WTC11 (cell line): ENCODE measurements around the gene PNP. TPM values are rescaled to one million over a fixed set of nuclear protein-coding genes. Genes with fewer than 3 reads are reported as not detected.
A peak's percentile ranks its signal among the peaks of the same experiment; 100 is the strongest.

Experiments used
- E2F4 ChIP-seq: sonication (generic); formaldehyde crosslinking; IDR thresholded peaks from 2 replicates; pipeline ENCODE4 v1.8.1; 2022; ENCODE audit warnings: low read depth, mild to moderate bottlenecking, moderate library complexity, missing genetic modification reagents, borderline replicate concordance
- E2F5 ChIP-seq: sonication (generic); formaldehyde crosslinking; IDR thresholded peaks from 2 replicates; pipeline ENCODE4 v1.8.1; 2022; ENCODE audit warnings: mild to moderate bottlenecking, moderate library complexity, missing genetic modification reagents
- EMX1 ChIP-seq: fragments of 250-450 bp; sonication (Bioruptor Pico); IDR thresholded peaks from 2 replicates; pipeline ENCODE4 v1.8.0; 2021; ENCODE audit warnings: mild to moderate bottlenecking
- ETV6 ChIP-seq: sonication (generic); formaldehyde crosslinking; IDR thresholded peaks from 2 replicates; pipeline ENCODE4 v1.8.1; 2022; ENCODE audit warnings: mild to moderate bottlenecking, missing genetic modification reagents
- FOXP4 ChIP-seq: sonication (generic); formaldehyde crosslinking; IDR thresholded peaks from 2 replicates; pipeline ENCODE4 v1.8.0; 2022; ENCODE audit warnings: mild to moderate bottlenecking, missing genetic modification reagents
- HMGXB4 ChIP-seq: sonication (generic); formaldehyde crosslinking; IDR thresholded peaks from 2 replicates; pipeline ENCODE4 v1.8.1; 2023; ENCODE audit warnings: mild to moderate bottlenecking, moderate library complexity, missing genetic modification reagents
- IRF2 ChIP-seq: sonication (generic); formaldehyde crosslinking; IDR thresholded peaks from 2 replicates; pipeline ENCODE4 v1.8.0; 2022; ENCODE audit warnings: low read depth, missing genetic modification reagents, borderline replicate concordance
- KAT7 ChIP-seq: sonication (generic); formaldehyde crosslinking; IDR thresholded peaks from 2 replicates; pipeline ENCODE4 v1.8.1; 2023; ENCODE audit warnings: missing genetic modification reagents, mild to moderate bottlenecking, borderline replicate concordance
- MAX ChIP-seq: sonication (generic); formaldehyde crosslinking; IDR thresholded peaks from 2 replicates; pipeline ENCODE4 v1.8.0; 2022; ENCODE audit warnings: mild to moderate bottlenecking, missing genetic modification reagents
- NR1H2 ChIP-seq: sonication (generic); formaldehyde crosslinking; IDR thresholded peaks from 2 replicates; pipeline ENCODE4 v1.9.0; 2021; ENCODE audit warnings: mild to moderate bottlenecking, moderate library complexity, missing genetic modification reagents
- OVOL2 ChIP-seq: fragments of 250-450 bp; sonication (Bioruptor Pico); IDR thresholded peaks from 2 replicates; pipeline ENCODE4 v1.9.0; 2021; ENCODE audit warnings: mild to moderate bottlenecking, borderline replicate concordance
- PRRX2 ChIP-seq: fragments of 250-450 bp; sonication (Bioruptor Pico); IDR thresholded peaks from 2 replicates; pipeline ENCODE4 v1.8.0; 2021; ENCODE audit warnings: mild to moderate bottlenecking
- RELA ChIP-seq: sonication (generic); formaldehyde crosslinking; IDR thresholded peaks from 2 replicates; pipeline ENCODE4 v1.8.1; 2022; ENCODE audit warnings: missing genetic modification reagents, mild to moderate bottlenecking, borderline replicate concordance
- SMAD3 ChIP-seq: sonication (generic); formaldehyde crosslinking; IDR thresholded peaks from 2 replicates; pipeline ENCODE4 v1.8.0; 2022; ENCODE audit warnings: missing genetic modification reagents, mild to moderate bottlenecking, borderline replicate concordance
- USF2 ChIP-seq: sonication (generic); formaldehyde crosslinking; IDR thresholded peaks from 2 replicates; pipeline ENCODE4 v1.8.1; 2023; ENCODE audit warnings: mild to moderate bottlenecking, missing genetic modification reagents, moderate library complexity
- ZNF219 ChIP-seq: sonication (generic); formaldehyde crosslinking; IDR thresholded peaks from 2 replicates; pipeline ENCODE4 v1.8.0; 2023; ENCODE audit warnings: missing genetic modification reagents, mild to moderate bottlenecking, borderline replicate concordance
- ZNF396 ChIP-seq: fragments of 250-450 bp; sonication (Bioruptor Pico); IDR thresholded peaks from 2 replicates; pipeline ENCODE4 v1.8.0; 2021; ENCODE audit warnings: mild to moderate bottlenecking, moderate library complexity, borderline replicate concordance
- ZNF532 ChIP-seq: fragments of 250-450 bp; sonication (Bioruptor Pico); IDR thresholded peaks from 2 replicates; pipeline ENCODE4 v1.9.0; 2021; ENCODE audit warnings: mild to moderate bottlenecking, borderline replicate concordance
- total RNA-seq: library from RNA; stranded (reverse); gene quantifications from 3 replicates; pipeline ENCODE4 v1.2.3, GENCODE V29; 2021

The PNP gene
- total RNA-seq, 1 experiment from 2014 or later = 95.8 TPM

- TF ChIP-seq HMGXB4 (CRISPR knock-in tag) (no peak), RELA (CRISPR knock-in tag) (no peak), EMX1 (CRISPR knock-in tag) (no peak), FOXP4 (peak; percentile 92), IRF2 (no peak), NR1H2 (CRISPR knock-in tag) (no peak), USF2 (CRISPR knock-in tag) (peak; percentile 100), OVOL2 (CRISPR knock-in tag) (no peak), ZNF396 (no peak), ETV6 (CRISPR knock-in tag) (peak; percentile 79), ZNF219 (CRISPR knock-in tag) (no peak), MAX (CRISPR knock-in tag) (peak; percentile 98), E2F5 (CRISPR knock-in tag) (no peak; the same call in 1 of the 2 replicates), E2F4 (no peak), SMAD3 (CRISPR knock-in tag) (0 out of 2 replicates have a peak, but pooled peaks have one; percentile 41), PRRX2 (CRISPR knock-in tag) (no peak), KAT7 (CRISPR knock-in tag) (0 out of 2 replicates have a peak, but pooled peaks have one; percentile 35), ZNF532 (no peak)
These were observed 7.7 kb upstream of the PNP start, which contains the start of gene PIP4P1 (continued) for GRCh38 chr14:20461225-20462141.
